T-helper 2 cell treated with Interferon-gamma antibody and Interleukin-4, amounts not matched to agents 5 μg/mL and 100 μg/mL, for 36 hours (primary cell): Measurements from ENCODE around the gene GRIK4.
A peak's percentile ranks its signal among the peaks of the same experiment; 100 is the strongest.

Experiments
- DNase-seq: peaks from one replicate; pipeline ENCODE4 v3.0.0; 2021; ENCODE audit warnings: low spot score
- H3K27ac Mint-ChIP-seq: one replicate; pipeline ENCODE4 v1.8.0; 2021; ENCODE audit warnings: mild to moderate bottlenecking, mixed read lengths
- H3K27me3 Mint-ChIP-seq: one replicate; pipeline ENCODE4 v1.8.0; 2021; ENCODE audit warnings: low read depth, mixed read lengths
- H3K36me3 Mint-ChIP-seq: one replicate; pipeline ENCODE4 v1.8.0; 2021; ENCODE audit warnings: low read depth, mixed read lengths
- H3K4me1 Mint-ChIP-seq: one replicate; pipeline ENCODE4 v1.8.0; 2021; ENCODE audit warnings: low read depth, mixed read lengths
- H3K4me3 Mint-ChIP-seq: one replicate; pipeline ENCODE4 v1.8.0; 2022; ENCODE audit warnings: mild to moderate bottlenecking, moderate library complexity, mixed read lengths
- H3K9me3 Mint-ChIP-seq: one replicate; pipeline ENCODE4 v1.8.0; 2021; ENCODE audit warnings: mixed read lengths

The GRIK4 gene

DNA sequence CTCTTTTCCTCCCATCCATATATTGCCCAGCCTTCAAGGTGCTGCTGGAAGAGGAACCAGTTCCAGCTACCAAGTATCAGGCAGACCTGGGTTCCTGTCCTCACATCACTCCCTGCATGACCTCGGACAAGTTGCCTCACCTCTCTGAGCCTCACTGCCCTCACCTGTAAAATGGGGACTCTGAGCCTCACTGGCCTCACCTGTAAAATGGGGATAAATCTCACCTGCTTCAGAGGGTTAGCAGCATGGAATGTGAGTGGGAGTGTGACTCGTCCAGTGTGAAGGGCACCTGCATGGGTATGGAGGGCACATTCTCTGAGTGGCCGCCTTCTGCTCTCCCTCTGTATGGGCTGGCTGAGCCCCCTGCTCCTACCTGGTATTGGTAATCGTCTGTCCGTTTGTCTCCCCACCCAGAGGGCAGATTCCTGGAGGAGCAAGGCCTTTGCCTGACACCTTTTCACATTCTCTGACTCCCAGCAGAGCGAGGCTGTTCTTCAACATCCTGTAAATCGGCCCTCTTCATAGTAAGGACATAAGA lies 3.7 kb downstream of the GRIK4 start:
- Mint-ChIP-seq H3K4me3 (no peak overlapping the region), H3K27ac (no peak overlapping the region)

DNA sequence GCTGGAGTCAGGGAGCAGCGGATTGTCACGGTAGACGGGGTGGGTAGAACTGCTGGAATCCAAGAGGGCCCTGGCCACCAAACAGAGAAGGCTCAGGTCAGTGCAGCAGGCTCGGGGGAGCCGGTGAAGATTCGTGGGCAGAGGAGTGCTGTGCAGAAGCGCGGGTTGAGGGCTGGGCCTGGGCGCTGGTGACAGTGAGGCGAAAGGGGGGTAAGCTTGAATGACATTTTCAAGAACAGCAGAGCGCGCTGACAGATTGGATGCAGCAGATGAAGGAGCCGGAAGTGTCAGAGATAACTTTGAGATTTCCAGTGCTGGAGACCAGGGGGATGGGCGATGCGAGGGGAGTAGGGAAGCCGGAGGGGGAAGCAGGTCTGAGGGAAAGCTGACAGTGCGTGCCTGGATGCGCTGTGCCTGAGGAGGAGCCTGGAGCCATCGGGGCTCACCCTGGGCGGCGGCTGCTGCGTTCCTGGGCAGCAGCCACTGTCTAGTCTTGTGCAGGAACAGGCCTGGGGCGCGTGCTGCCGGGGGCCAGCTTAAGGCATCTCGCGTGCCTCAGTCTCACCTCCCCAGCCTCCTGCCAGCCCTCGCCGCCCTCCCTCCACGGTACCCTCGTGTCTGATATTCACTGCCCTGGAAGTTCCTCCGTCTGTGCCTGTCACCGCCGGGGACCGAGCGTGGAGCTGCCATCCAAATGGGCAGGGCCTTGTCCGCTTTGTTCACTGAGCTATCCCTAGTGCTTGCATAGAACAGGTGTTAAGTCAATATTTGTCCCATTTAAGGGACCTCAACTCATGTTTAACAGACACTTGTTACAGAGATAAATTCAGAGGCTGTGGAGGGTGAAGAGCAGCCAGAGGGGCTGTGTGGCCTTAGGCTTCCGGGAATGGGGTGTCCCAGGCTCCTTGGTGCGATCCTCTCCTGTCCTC lies 5.2 kb downstream of the GRIK4 start:
- H3K4me1 Mint-ChIP-seq, result no peaks in the 10 kb centered on the region
- no peak for DNase-seq
- no peaks in the 10 kb centered on the region for H3K36me3 Mint-ChIP-seq
- no peaks in the 10 kb centered on the region for H3K9me3 Mint-ChIP-seq
- peaks cover 35% of the 10 kb centered on the region for H3K27me3 Mint-ChIP-seq
- no peak overlapping the region for H3K27ac Mint-ChIP-seq
- no peak overlapping the region for H3K4me3 Mint-ChIP-seq

More for the DNA sequence above, 3.7 kb downstream of the GRIK4 start:
- Mint-ChIP-seq H3K27me3 (peaks cover 43% of the 10 kb centered on the region), H3K9me3 (no peaks in the 10 kb centered on the region), H3K4me1 (no peaks in the 10 kb centered on the region), H3K36me3 (no peaks in the 10 kb centered on the region)
- DNase-seq, result no peak

GRCh38 chr11:120517390-120517761 lies 5.8 kb downstream of the GRIK4 start:
- H3K27me3 Mint-ChIP-seq, result peaks cover 33% of the 10 kb centered on the region
- H3K36me3 Mint-ChIP-seq, result no peaks in the 10 kb centered on the region
- H3K9me3 Mint-ChIP-seq, result no peaks in the 10 kb centered on the region
- no peak for DNase-seq
- no peak overlapping the region for H3K4me3 Mint-ChIP-seq
- no peak overlapping the region for H3K27ac Mint-ChIP-seq
- H3K4me1 Mint-ChIP-seq, result no peaks in the 10 kb centered on the region

GRCh38 chr11:120517801-120518291 lies 6.3 kb downstream of the GRIK4 start:
- Mint-ChIP-seq H3K9me3 (no peaks in the 10 kb centered on the region), H3K4me1 (no peaks in the 10 kb centered on the region), H3K27me3 (peaks cover 29% of the 10 kb centered on the region), H3K36me3 (no peaks in the 10 kb centered on the region), H3K4me3 (no peak overlapping the region), H3K27ac (no peak overlapping the region)
- DNase-seq, result no peak

DNA sequence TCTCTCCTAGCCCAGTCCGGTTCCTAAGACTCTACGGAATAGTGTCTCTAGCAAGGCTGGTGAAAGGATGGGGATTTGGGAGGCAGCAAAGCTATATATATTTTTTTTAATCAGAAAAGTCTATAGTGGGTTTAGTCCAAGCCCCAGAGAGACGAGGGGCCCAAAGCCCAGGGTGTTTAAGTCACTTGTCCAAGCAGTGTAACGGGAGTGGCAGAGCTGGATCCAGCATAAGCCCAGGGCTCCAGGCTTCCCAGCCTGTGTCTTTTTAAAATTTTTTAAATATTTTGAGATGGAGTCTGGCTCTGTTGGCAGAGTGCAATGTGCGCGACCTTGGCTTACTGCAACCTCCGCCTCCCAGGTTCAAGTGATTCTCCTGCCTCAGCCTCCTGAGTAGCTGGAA lies 6.8 kb downstream of the GRIK4 start:
- Mint-ChIP-seq H3K27me3 (peaks cover 27% of the 10 kb centered on the region), H3K36me3 (no peaks in the 10 kb centered on the region), H3K27ac (no peak overlapping the region), H3K4me3 (no peak overlapping the region), H3K9me3 (no peaks in the 10 kb centered on the region), H3K4me1 (no peaks in the 10 kb centered on the region)
- DNase-seq, result no peak

- no peak for DNase-seq
- Mint-ChIP-seq H3K27ac (no peak overlapping the region), H3K4me1 (no peaks in the 10 kb centered on the region), H3K36me3 (no peaks in the 10 kb centered on the region), H3K9me3 (no peaks in the 10 kb centered on the region), H3K27me3 (peaks cover 22% of the 10 kb centered on the region), H3K4me3 (no peak overlapping the region)
Measured at GRCh38 chr11:120519474-120519873, 7.9 kb downstream of the GRIK4 start.

GRCh38 chr11:120520091-120520822 lies 8.7 kb downstream of the GRIK4 start:
- Mint-ChIP-seq H3K36me3 (no peaks in the 10 kb centered on the region), H3K9me3 (no peaks in the 10 kb centered on the region), H3K27me3 (peaks cover 16% of the 10 kb centered on the region), H3K27ac (no peak overlapping the region), H3K4me3 (no peak overlapping the region), H3K4me1 (no peaks in the 10 kb centered on the region)
- DNase-seq, result no peak

GRCh38 chr11:120521176-120521575 lies 9.6 kb downstream of the GRIK4 start:
- Mint-ChIP-seq H3K36me3 (no peaks in the 10 kb centered on the region), H3K27me3 (peaks cover 7% of the 10 kb centered on the region), H3K4me3 (no peak overlapping the region), H3K27ac (no peak overlapping the region), H3K4me1 (no peaks in the 10 kb centered on the region), H3K9me3 (no peaks in the 10 kb centered on the region)
- no peak for DNase-seq

DNA sequence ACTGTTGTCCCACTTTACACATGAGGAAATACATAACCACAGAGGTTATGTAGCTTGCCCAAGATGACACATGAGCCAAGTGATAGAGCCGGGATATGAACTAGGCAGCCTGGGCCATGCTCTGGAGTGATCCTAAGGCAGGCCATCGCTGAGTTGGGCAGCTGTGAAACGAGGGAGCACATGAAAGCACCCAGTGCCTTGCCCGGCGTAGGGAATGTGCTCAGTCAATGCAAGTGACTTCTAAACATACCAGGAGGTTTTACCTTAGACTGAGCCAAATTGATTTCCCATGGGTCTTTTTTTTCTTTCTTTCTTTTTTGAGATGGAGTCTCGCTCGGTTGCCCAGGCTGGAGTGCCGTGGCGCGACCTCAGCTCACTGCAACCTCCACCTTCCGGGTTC lies 10.5 kb downstream of the GRIK4 start:
- DNase-seq, result no peak
- H3K36me3 Mint-ChIP-seq, result no peaks in the 10 kb centered on the region
- peaks cover 2% of the 10 kb centered on the region for H3K27me3 Mint-ChIP-seq
- H3K27ac Mint-ChIP-seq, result peak overlapping the region; percentile 1
- H3K4me3 Mint-ChIP-seq, result no peak overlapping the region
- H3K9me3 Mint-ChIP-seq, result no peaks in the 10 kb centered on the region
- H3K4me1 Mint-ChIP-seq, result no peaks in the 10 kb centered on the region

DNA sequence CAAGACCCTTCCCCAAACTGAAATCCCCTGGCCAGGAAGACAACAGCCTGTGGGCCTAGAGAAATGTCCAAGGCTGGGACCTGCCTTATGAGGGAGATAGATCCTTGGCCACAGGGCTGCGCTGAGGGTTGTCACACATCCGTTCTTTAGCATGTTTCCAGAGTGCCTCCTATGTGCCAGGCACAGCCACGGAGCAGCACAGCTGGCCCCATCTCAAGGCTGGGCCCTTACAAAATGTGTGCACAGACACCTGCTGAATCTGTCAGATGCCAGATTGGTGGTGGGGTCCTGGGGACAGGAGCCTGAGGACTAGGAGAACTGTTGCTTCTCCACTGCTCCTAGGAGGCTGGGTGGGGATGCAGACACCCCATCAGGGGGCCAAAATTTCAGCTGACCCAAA lies 11.2 kb downstream of the GRIK4 start:
- no peak overlapping the region for H3K4me3 Mint-ChIP-seq

DNA sequence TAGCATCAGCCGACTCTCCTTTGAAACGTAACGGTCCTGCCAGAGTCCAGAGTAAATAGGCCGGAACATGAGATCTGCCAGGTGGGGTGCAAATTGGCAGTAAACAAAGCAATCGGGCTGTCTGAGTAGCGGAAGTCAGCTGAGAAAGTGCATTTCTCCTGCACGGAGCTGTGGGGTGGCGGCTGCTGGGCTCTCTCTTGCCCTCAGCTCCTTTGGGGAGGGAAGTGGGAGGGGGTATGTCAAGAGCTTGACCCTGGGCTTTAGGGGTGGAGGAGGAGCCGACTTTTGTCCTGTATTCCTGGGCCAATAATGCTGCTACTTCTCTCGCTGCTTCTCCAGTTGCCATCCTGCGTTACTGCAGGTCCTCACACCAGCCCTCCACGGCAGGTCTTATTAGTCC lies 11.6 kb downstream of the GRIK4 start:
- Mint-ChIP-seq H3K9me3 (no peaks in the 10 kb centered on the region), H3K27me3 (no peaks in the 10 kb centered on the region), H3K27ac (no peak overlapping the region), H3K36me3 (no peaks in the 10 kb centered on the region), H3K4me1 (no peaks in the 10 kb centered on the region), H3K4me3 (no peak overlapping the region)
- DNase-seq, result no peak

More for the DNA sequence above, 11.2 kb downstream of the GRIK4 start:
- H3K9me3 Mint-ChIP-seq, result no peaks in the 10 kb centered on the region
- no peaks in the 10 kb centered on the region for H3K36me3 Mint-ChIP-seq
- H3K27me3 Mint-ChIP-seq, result no peaks in the 10 kb centered on the region
- H3K4me1 Mint-ChIP-seq, result no peaks in the 10 kb centered on the region
- DNase-seq, result no peak
- H3K27ac Mint-ChIP-seq, result no peak overlapping the region

DNA sequence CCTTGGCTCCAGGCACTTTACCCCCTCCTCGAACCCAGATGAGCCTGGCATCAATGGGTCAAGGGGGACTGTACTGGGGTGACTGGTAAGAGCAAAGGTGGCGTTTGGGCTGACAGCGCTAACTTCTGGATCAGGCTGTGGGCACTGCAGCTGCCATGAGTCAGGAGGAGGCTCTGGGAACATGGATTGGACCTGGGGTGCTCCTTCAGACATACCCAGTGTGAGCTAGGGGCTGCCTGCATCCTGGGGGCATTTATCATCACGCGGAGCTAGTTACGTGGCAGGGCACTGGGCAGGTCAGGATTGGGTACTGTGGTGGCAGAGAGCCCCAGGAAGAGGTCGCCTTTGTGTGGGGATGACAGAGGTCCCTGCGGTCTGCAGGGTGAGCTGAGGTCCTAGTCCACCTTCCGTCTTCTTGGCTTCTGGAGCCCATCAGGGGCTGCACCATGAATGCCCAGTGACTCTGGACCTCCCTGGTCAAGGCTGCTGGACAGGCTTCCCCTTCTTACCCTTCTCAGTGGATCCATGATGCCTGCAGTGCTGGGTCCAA lies 13.1 kb downstream of the GRIK4 start:
- H3K4me3 Mint-ChIP-seq, result no peak overlapping the region
- no peaks in the 10 kb centered on the region for H3K27me3 Mint-ChIP-seq
- no peaks in the 10 kb centered on the region for H3K36me3 Mint-ChIP-seq
- no peak overlapping the region for H3K27ac Mint-ChIP-seq
- H3K4me1 Mint-ChIP-seq, result no peaks in the 10 kb centered on the region
- no peak for DNase-seq
- no peaks in the 10 kb centered on the region for H3K9me3 Mint-ChIP-seq

GRCh38 chr11:120525261-120526171 lies 14.0 kb downstream of the GRIK4 start:
- H3K9me3 Mint-ChIP-seq, result no peaks in the 10 kb centered on the region
- peaks cover 2% of the 10 kb centered on the region for H3K27me3 Mint-ChIP-seq
- no peaks in the 10 kb centered on the region for H3K4me1 Mint-ChIP-seq
- no peak for DNase-seq
- no peaks in the 10 kb centered on the region for H3K36me3 Mint-ChIP-seq
- no peak overlapping the region for H3K27ac Mint-ChIP-seq
- no peak overlapping the region for H3K4me3 Mint-ChIP-seq
